ENCODE results near the gene CCDC170. TPM values are rescaled to one million over a fixed set of nuclear protein-coding genes. Genes with fewer than 3 reads are reported as not detected.

Gene CCDC170
- polyA plus RNA-seq, 1 donor from 2014 or later, result 0.15 TPM

DNA sequence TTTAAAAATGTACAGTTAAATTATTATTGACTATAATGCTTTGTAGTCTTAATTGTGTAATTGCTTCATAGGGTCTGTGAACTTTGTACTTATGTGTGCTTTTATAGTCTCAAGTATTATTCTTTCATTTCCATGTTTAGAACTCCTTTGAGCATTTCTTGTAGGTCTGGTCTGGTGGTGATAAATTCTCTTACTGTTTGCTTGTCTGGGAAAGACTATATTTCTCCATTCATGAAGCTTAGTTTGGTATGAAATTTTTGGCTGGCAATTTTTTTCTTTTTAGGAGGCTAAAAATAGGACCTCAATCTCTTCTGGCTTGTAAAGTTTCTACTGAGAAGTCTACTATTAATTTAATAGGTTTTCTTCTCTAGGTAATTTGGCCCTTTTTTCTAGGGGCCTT is 67.4 kb downstream of the CCDC170 start:
- H3K79me2 ChIP-seq (replicated peaks; ENCODE audit: insufficient read depth, low read length), result no peaks in the 10 kb centered on the region
- no peak overlapping the region for H2AFZ ChIP-seq (ENCODE audit: low read depth, low read length)
- H3K4me3 ChIP-seq (ENCODE audit: low read length), result no peak overlapping the region
- no peaks in the 10 kb centered on the region for H3K36me3 ChIP-seq (ENCODE audit: insufficient read depth, low read length)
- H3K9me3 ChIP-seq (ENCODE audit: low read length), result peaks cover 10% of the 10 kb centered on the region
- no peaks in the 10 kb centered on the region for H3F3A ChIP-seq (ENCODE audit: insufficient read depth, low read length, poor library complexity, severe bottlenecking)
- H3K9me2 ChIP-seq (ENCODE audit: insufficient read depth, low read length), result no peaks in the 10 kb centered on the region
- no peak overlapping the region for H3K27ac ChIP-seq (ENCODE audit: low read length)
- H4K20me1 ChIP-seq (ENCODE audit: insufficient read depth), result no peaks in the 10 kb centered on the region
- H3K9ac ChIP-seq (ENCODE audit: low read length), result no peak overlapping the region
- no peaks in the 10 kb centered on the region for H3K27me3 ChIP-seq (ENCODE audit: insufficient read depth, low read depth, low read length)
- H3K4me2 ChIP-seq (ENCODE audit: low read length), result no peak overlapping the region
- TF ChIP-seq SMC3 (conservative IDR thresholded peaks at IDR 0.05; ENCODE audit: poor library complexity) (no peak), RAD21 (conservative IDR thresholded peaks at IDR 0.05) (no peak), REST (IDR thresholded peaks at IDR 0.05; ENCODE audit: borderline replicate concordance) (no peak)

DNA sequence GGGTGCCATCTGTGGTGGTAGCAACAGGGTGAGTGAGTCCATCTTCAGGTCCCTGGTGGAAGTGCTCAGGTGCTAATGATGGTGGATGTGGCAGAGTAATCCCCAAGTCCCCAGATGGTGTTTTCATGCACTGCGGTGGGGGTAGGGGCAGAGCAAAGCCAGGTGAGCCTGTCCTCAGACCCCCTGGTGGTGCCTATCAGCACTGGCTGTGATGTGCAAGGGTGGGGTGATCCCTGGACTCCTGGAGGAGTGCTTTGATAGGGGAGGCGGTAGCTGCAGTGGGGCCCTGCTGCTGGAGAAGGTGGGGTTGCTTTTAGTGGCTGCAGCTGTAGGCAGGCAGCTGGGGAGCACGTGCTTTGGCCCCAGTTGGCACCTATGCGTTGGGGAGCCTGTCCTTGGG is 70.8 kb downstream of the CCDC170 start:
- no peak overlapping the region for H3K9ac ChIP-seq (ENCODE audit: low read length)
- no peak overlapping the region for H2AFZ ChIP-seq (ENCODE audit: low read depth, low read length)
- no peak for TF ChIP-seq EZH2 (IDR thresholded peaks at IDR 0.05; ENCODE audit: borderline replicate concordance, insufficient read depth, low read length, poor library complexity, severe bottlenecking)
- TF ChIP-seq, protein P1, sequence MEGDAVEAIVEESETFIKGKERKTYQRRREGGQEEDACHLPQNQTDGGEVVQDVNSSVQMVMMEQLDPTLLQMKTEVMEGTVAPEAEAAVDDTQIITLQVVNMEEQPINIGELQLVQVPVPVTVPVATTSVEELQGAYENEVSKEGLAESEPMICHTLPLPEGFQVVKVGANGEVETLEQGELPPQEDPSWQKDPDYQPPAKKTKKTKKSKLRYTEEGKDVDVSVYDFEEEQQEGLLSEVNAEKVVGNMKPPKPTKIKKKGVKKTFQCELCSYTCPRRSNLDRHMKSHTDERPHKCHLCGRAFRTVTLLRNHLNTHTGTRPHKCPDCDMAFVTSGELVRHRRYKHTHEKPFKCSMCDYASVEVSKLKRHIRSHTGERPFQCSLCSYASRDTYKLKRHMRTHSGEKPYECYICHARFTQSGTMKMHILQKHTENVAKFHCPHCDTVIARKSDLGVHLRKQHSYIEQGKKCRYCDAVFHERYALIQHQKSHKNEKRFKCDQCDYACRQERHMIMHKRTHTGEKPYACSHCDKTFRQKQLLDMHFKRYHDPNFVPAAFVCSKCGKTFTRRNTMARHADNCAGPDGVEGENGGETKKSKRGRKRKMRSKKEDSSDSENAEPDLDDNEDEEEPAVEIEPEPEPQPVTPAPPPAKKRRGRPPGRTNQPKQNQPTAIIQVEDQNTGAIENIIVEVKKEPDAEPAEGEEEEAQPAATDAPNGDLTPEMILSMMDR (IDR thresholded peaks at IDR 0.05; ENCODE audit: poor library complexity, severe bottlenecking), result no peak
- TF ChIP-seq POLR2AphosphoS5 (IDR thresholded peaks at IDR 0.05), result no peak
- TF ChIP-seq MXI1 (conservative IDR thresholded peaks at IDR 0.05; ENCODE audit: poor library complexity, severe bottlenecking), result no peak
- no peak for TF ChIP-seq RAD21 (conservative IDR thresholded peaks at IDR 0.05)
- TF ChIP-seq TAF1 (IDR thresholded peaks at IDR 0.05; ENCODE audit: low read depth), result no peak
- no peak for TF ChIP-seq SMC3 (conservative IDR thresholded peaks at IDR 0.05; ENCODE audit: poor library complexity)
- no peaks in the 10 kb centered on the region for H3K79me2 ChIP-seq (replicated peaks; ENCODE audit: insufficient read depth, low read length)
- no peaks in the 10 kb centered on the region for H3K9me2 ChIP-seq (ENCODE audit: insufficient read depth, low read length)
- H3K4me3 ChIP-seq (ENCODE audit: low read length), result no peak overlapping the region
- peaks cover 10% of the 10 kb centered on the region for H3K9me3 ChIP-seq (ENCODE audit: low read length)
- H3K4me2 ChIP-seq (ENCODE audit: low read length), result no peak overlapping the region
- H3K27ac ChIP-seq (ENCODE audit: low read length), result no peak overlapping the region
- no peaks in the 10 kb centered on the region for H3F3A ChIP-seq (ENCODE audit: insufficient read depth, low read length, poor library complexity, severe bottlenecking)
- H3K27me3 ChIP-seq (ENCODE audit: insufficient read depth, low read depth, low read length), result no peaks in the 10 kb centered on the region
- no peaks in the 10 kb centered on the region for H4K20me1 ChIP-seq (ENCODE audit: insufficient read depth)
- no peaks in the 10 kb centered on the region for H3K36me3 ChIP-seq (ENCODE audit: insufficient read depth, low read length)

GRCh38 chr6:151565940-151566339 is 72.1 kb downstream of the CCDC170 start:
- H3K27ac ChIP-seq (ENCODE audit: low read length), result no peak overlapping the region
- no peaks in the 10 kb centered on the region for H4K20me1 ChIP-seq (ENCODE audit: insufficient read depth)
- no peaks in the 10 kb centered on the region for H3K9me2 ChIP-seq (ENCODE audit: insufficient read depth, low read length)
- no peak overlapping the region for H3K4me3 ChIP-seq (ENCODE audit: low read length)
- H3K9me3 ChIP-seq (ENCODE audit: low read length), result peaks cover 10% of the 10 kb centered on the region
- H3K4me2 ChIP-seq (ENCODE audit: low read length), result no peak overlapping the region
- TF ChIP-seq, protein P1 (IDR thresholded peaks at IDR 0.05; ENCODE audit: poor library complexity, severe bottlenecking), result no peak
- TF ChIP-seq REST (IDR thresholded peaks at IDR 0.05; ENCODE audit: borderline replicate concordance), result no peak
- TF ChIP-seq EP300 (conservative IDR thresholded peaks at IDR 0.05; ENCODE audit: poor library complexity, severe bottlenecking), result no peak
- TF ChIP-seq MXI1 (conservative IDR thresholded peaks at IDR 0.05; ENCODE audit: poor library complexity, severe bottlenecking), result no peak
- TF ChIP-seq RAD21 (conservative IDR thresholded peaks at IDR 0.05), result no peak
- no peak for TF ChIP-seq POLR2AphosphoS5 (IDR thresholded peaks at IDR 0.05)
- no peak for TF ChIP-seq SMC3 (conservative IDR thresholded peaks at IDR 0.05; ENCODE audit: poor library complexity)
- TF ChIP-seq EZH2 (IDR thresholded peaks at IDR 0.05; ENCODE audit: borderline replicate concordance, insufficient read depth, low read length, poor library complexity, severe bottlenecking), result no peak
- H2AFZ ChIP-seq (ENCODE audit: low read depth, low read length), result no peak overlapping the region
- no peaks in the 10 kb centered on the region for H3K36me3 ChIP-seq (ENCODE audit: insufficient read depth, low read length)
- no peaks in the 10 kb centered on the region for H3F3A ChIP-seq (ENCODE audit: insufficient read depth, low read length, poor library complexity, severe bottlenecking)
- H3K9ac ChIP-seq (ENCODE audit: low read length), result no peak overlapping the region
- H3K27me3 ChIP-seq (ENCODE audit: insufficient read depth, low read depth, low read length), result no peaks in the 10 kb centered on the region
- no peaks in the 10 kb centered on the region for H3K79me2 ChIP-seq (replicated peaks; ENCODE audit: insufficient read depth, low read length)
